ENCODE data around the gene TARBP1.

TARBP1 gene

GRCh38 chr1:234484991-234485739, 6.2 kb upstream of the TARBP1 start:
- H3K4me2 ChIP-seq (ENCODE audit: low read length), result no peak overlapping the region
- DNase-seq, result no peak
- no peak overlapping the region for H4K8ac ChIP-seq (ENCODE audit: low read depth, low read length)
- no peak overlapping the region for H4K5ac ChIP-seq (ENCODE audit: low read length)
- H3K27ac ChIP-seq (ENCODE audit: low read depth, low read length), result no peak overlapping the region
- H3K36me3 ChIP-seq (ENCODE audit: control insufficient read depth, insufficient read depth, low read length), result no peaks in the 10 kb centered on the region
- H3K23ac ChIP-seq (ENCODE audit: low read length), result no peak overlapping the region
- H3K79me1 ChIP-seq (ENCODE audit: low read length), result no peaks in the 10 kb centered on the region
- no peaks in the 10 kb centered on the region for H3K79me2 ChIP-seq (ENCODE audit: control insufficient read depth, insufficient read depth, low read length)
- no peak overlapping the region for H2BK5ac ChIP-seq (ENCODE audit: low read length)
- H3K18ac ChIP-seq (ENCODE audit: low read length), result no peak overlapping the region
- no peak overlapping the region for H3K56ac ChIP-seq (ENCODE audit: low read length)
- H3K4ac ChIP-seq (ENCODE audit: low read depth, low read length), result no peak overlapping the region
- H2AK5ac ChIP-seq (ENCODE audit: low read length), result no peak overlapping the region
- no peaks in the 10 kb centered on the region for H3K27me3 ChIP-seq (ENCODE audit: insufficient read depth, low read length, poor library complexity)
- H2BK15ac ChIP-seq (replicated peaks; ENCODE audit: low read depth), result no peak overlapping the region
- no CpG with 5 or more reads among the region's 17 CpGs for WGBS (ENCODE audit: extremely low coverage, insufficient coverage, low lambda C conversion rate)
- H3K9ac ChIP-seq (ENCODE audit: low read length), result no peak overlapping the region
- no peak overlapping the region for H2BK120ac ChIP-seq (ENCODE audit: low read depth, low read length)
- H3K4me3 ChIP-seq (ENCODE audit: low read length), result no peak overlapping the region
- no peaks in the 10 kb centered on the region for H3K4me1 ChIP-seq (ENCODE audit: control insufficient read depth, low read depth, low read length)

DNA sequence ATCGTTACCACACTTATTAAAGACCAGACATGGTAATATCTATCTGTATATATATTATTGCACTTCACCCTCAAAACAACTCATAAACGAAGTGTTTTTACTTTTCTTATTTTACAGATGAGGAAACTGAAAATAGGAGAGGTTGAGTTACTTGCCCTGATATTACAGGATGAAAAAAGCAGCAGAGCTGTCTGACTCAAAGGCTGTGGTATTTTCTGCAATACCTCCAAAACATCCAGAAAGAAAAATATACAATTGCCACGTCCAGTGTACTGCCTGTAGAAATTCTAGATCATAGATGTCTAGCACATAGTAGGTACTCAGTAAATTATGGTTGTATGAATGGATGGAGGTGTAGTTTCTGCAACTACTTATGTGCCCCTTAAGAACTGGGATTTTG, 5.2 kb upstream of the TARBP1 start:
- no CpG with 5 or more reads among the region's 3 CpGs for WGBS (ENCODE audit: extremely low coverage, insufficient coverage, low lambda C conversion rate)
- Histone ChIP-seq H3K4me2 (ENCODE audit: low read length) (no peak overlapping the region), H3K4ac (ENCODE audit: low read depth, low read length) (no peak overlapping the region)

DNA sequence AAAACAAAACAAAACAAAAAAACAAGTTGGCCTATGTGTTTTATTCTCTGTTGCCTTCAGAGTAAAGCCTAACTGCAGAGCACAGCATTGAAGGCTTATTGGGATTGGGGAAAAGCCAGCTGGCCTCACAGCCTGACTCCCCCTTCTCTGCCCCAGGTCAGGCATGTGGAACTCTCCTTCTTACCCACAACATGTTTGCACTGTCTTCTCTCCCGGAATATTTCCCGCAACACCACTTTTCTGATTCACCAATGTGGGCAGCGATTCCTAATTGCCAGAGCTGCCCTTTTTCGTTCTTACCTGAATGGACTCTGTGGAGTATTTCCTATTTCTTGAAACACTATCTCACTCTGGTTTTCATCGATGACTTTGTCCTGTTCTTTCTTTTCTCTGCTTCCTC, 2.8 kb upstream of the TARBP1 start:
- H3K4ac ChIP-seq (ENCODE audit: low read depth, low read length), result no peak overlapping the region
- no peak overlapping the region for H2BK5ac ChIP-seq (ENCODE audit: low read length)
- H3K79me2 ChIP-seq (ENCODE audit: control insufficient read depth, insufficient read depth, low read length), result no peaks in the 10 kb centered on the region
- no peak overlapping the region for H3K4me2 ChIP-seq (ENCODE audit: low read length)
- WGBS (ENCODE audit: extremely low coverage, insufficient coverage, low lambda C conversion rate), result no CpG with 5 or more reads among the region's 5 CpGs
- no peak overlapping the region for H3K18ac ChIP-seq (ENCODE audit: low read length)
- no peak overlapping the region for H3K9ac ChIP-seq (ENCODE audit: low read length)
- H2BK15ac ChIP-seq (replicated peaks; ENCODE audit: low read depth), result no peak overlapping the region
- no peaks in the 10 kb centered on the region for H3K36me3 ChIP-seq (ENCODE audit: control insufficient read depth, insufficient read depth, low read length)
- peak overlapping the region; percentile 29 for H3K23ac ChIP-seq (ENCODE audit: low read length)
- no peak overlapping the region for H2BK120ac ChIP-seq (ENCODE audit: low read depth, low read length)
- H2AK5ac ChIP-seq (ENCODE audit: low read length), result no peak overlapping the region
- peaks cover 2% of the 10 kb centered on the region for H3K4me1 ChIP-seq (ENCODE audit: control insufficient read depth, low read depth, low read length)
- no peak overlapping the region for H4K8ac ChIP-seq (ENCODE audit: low read depth, low read length)
- no peak overlapping the region for H3K27ac ChIP-seq (ENCODE audit: low read depth, low read length)
- no peak overlapping the region for H3K4me3 ChIP-seq (ENCODE audit: low read length)
- no peak overlapping the region for H4K5ac ChIP-seq (ENCODE audit: low read length)
- H3K56ac ChIP-seq (ENCODE audit: low read length), result no peak overlapping the region
- H3K79me1 ChIP-seq (ENCODE audit: low read length), result no peaks in the 10 kb centered on the region
- no peak for DNase-seq
- no peaks in the 10 kb centered on the region for H3K27me3 ChIP-seq (ENCODE audit: insufficient read depth, low read length, poor library complexity)

More for the DNA sequence above, 5.2 kb upstream of the TARBP1 start:
- no peak overlapping the region for H2AK5ac ChIP-seq (ENCODE audit: low read length)
- H3K36me3 ChIP-seq (ENCODE audit: control insufficient read depth, insufficient read depth, low read length), result no peaks in the 10 kb centered on the region
- H3K18ac ChIP-seq (ENCODE audit: low read length), result no peak overlapping the region
- DNase-seq, result no peak
- H3K56ac ChIP-seq (ENCODE audit: low read length), result no peak overlapping the region
- H2BK15ac ChIP-seq (replicated peaks; ENCODE audit: low read depth), result no peak overlapping the region
- no peaks in the 10 kb centered on the region for H3K79me2 ChIP-seq (ENCODE audit: control insufficient read depth, insufficient read depth, low read length)
- H3K9ac ChIP-seq (ENCODE audit: low read length), result no peak overlapping the region
- H4K5ac ChIP-seq (ENCODE audit: low read length), result no peak overlapping the region
- H2BK5ac ChIP-seq (ENCODE audit: low read length), result no peak overlapping the region
- no peak overlapping the region for H4K8ac ChIP-seq (ENCODE audit: low read depth, low read length)
- H3K79me1 ChIP-seq (ENCODE audit: low read length), result no peaks in the 10 kb centered on the region
- H2BK120ac ChIP-seq (ENCODE audit: low read depth, low read length), result no peak overlapping the region
- no peaks in the 10 kb centered on the region for H3K27me3 ChIP-seq (ENCODE audit: insufficient read depth, low read length, poor library complexity)
- H3K4me3 ChIP-seq (ENCODE audit: low read length), result no peak overlapping the region
- H3K4me1 ChIP-seq (ENCODE audit: control insufficient read depth, low read depth, low read length), result no peaks in the 10 kb centered on the region
- H3K27ac ChIP-seq (ENCODE audit: low read depth, low read length), result no peak overlapping the region
- H3K23ac ChIP-seq (ENCODE audit: low read length), result no peak overlapping the region

DNA sequence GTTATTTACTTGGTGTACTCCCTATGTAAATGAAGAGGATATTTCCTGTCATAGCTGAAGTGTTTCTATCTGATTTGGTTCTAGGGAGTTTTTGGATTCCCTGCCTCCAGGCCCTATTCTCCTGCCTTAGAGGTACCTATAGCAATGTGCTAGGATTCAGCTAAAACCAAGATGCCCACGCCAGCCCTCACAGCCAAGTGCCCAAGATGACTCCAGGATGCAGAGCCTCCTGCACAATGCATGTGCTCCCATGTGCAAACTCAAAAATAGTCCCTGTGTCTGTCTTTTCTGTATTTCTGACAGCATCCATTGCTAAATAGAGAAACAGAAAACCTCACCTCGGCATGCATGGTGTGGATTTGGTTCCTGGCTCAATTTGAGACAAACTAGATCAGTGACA, 887 bp upstream of the TARBP1 start:
- H3K56ac ChIP-seq (ENCODE audit: low read length), result no peak overlapping the region
- no peak overlapping the region for H2AK5ac ChIP-seq (ENCODE audit: low read length)
- WGBS (ENCODE audit: extremely low coverage, insufficient coverage, low lambda C conversion rate), result no CpG with 5 or more reads among the region's 2 CpGs
- H2BK5ac ChIP-seq (ENCODE audit: low read length), result no peak overlapping the region
- H3K4me2 ChIP-seq (ENCODE audit: low read length), result no peak overlapping the region
- no peak for DNase-seq
- H2BK120ac ChIP-seq (ENCODE audit: low read depth, low read length), result no peak overlapping the region
- H3K9ac ChIP-seq (ENCODE audit: low read length), result no peak overlapping the region
- H3K79me2 ChIP-seq (ENCODE audit: control insufficient read depth, insufficient read depth, low read length), result no peaks in the 10 kb centered on the region
- H3K23ac ChIP-seq (ENCODE audit: low read length), result no peak overlapping the region
- no peaks in the 10 kb centered on the region for H3K27me3 ChIP-seq (ENCODE audit: insufficient read depth, low read length, poor library complexity)
- no peak overlapping the region for H4K8ac ChIP-seq (ENCODE audit: low read depth, low read length)
- H4K5ac ChIP-seq (ENCODE audit: low read length), result no peak overlapping the region
- no peaks in the 10 kb centered on the region for H3K79me1 ChIP-seq (ENCODE audit: low read length)
- H3K4me3 ChIP-seq (ENCODE audit: low read length), result no peak overlapping the region
- H3K27ac ChIP-seq (ENCODE audit: low read depth, low read length), result no peak overlapping the region
- no peak overlapping the region for H2BK15ac ChIP-seq (replicated peaks; ENCODE audit: low read depth)
- no peak overlapping the region for H3K4ac ChIP-seq (ENCODE audit: low read depth, low read length)
- H3K36me3 ChIP-seq (ENCODE audit: control insufficient read depth, insufficient read depth, low read length), result no peaks in the 10 kb centered on the region
- no peak overlapping the region for H3K18ac ChIP-seq (ENCODE audit: low read length)
- peaks cover 2% of the 10 kb centered on the region for H3K4me1 ChIP-seq (ENCODE audit: control insufficient read depth, low read depth, low read length)

DNA sequence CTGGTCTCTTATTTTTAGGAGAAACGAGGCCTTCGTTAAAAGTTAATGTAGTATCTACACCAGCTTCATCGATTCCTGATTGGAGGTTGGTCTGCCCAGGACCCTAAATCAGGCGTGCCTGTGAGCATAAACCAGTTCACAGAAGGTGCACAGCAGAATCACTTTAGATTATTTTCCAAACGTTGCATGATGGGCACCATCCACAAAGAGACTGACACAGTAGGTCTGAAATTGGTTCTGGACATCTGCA, 256 bp upstream of the TARBP1 start:
- H3K9ac ChIP-seq (ENCODE audit: low read length), result peak overlapping the region; percentile 39
- no peak overlapping the region for H2BK15ac ChIP-seq (replicated peaks; ENCODE audit: low read depth)
- no CpG with 5 or more reads among the region's 5 CpGs for WGBS (ENCODE audit: extremely low coverage, insufficient coverage, low lambda C conversion rate)
- H3K27me3 ChIP-seq (ENCODE audit: insufficient read depth, low read length, poor library complexity), result no peaks in the 10 kb centered on the region
- no peak for DNase-seq
- no peak overlapping the region for H2AK5ac ChIP-seq (ENCODE audit: low read length)
- H2BK5ac ChIP-seq (ENCODE audit: low read length), result no peak overlapping the region
- no peak overlapping the region for H3K4ac ChIP-seq (ENCODE audit: low read depth, low read length)
- no peaks in the 10 kb centered on the region for H3K79me2 ChIP-seq (ENCODE audit: control insufficient read depth, insufficient read depth, low read length)
- no peak overlapping the region for H2BK120ac ChIP-seq (ENCODE audit: low read depth, low read length)
- no peak overlapping the region for H3K4me3 ChIP-seq (ENCODE audit: low read length)
- H3K4me2 ChIP-seq (ENCODE audit: low read length), result no peak overlapping the region
- peaks cover 2% of the 10 kb centered on the region for H3K4me1 ChIP-seq (ENCODE audit: control insufficient read depth, low read depth, low read length)
- H3K36me3 ChIP-seq (ENCODE audit: control insufficient read depth, insufficient read depth, low read length), result no peaks in the 10 kb centered on the region
- no peak overlapping the region for H3K27ac ChIP-seq (ENCODE audit: low read depth, low read length)
- no peak overlapping the region for H3K23ac ChIP-seq (ENCODE audit: low read length)
- H3K18ac ChIP-seq (ENCODE audit: low read length), result no peak overlapping the region
- H3K56ac ChIP-seq (ENCODE audit: low read length), result peak overlapping the region; percentile 69
- H4K5ac ChIP-seq (ENCODE audit: low read length), result no peak overlapping the region
- H3K79me1 ChIP-seq (ENCODE audit: low read length), result no peaks in the 10 kb centered on the region
- no peak overlapping the region for H4K8ac ChIP-seq (ENCODE audit: low read depth, low read length)

DNA sequence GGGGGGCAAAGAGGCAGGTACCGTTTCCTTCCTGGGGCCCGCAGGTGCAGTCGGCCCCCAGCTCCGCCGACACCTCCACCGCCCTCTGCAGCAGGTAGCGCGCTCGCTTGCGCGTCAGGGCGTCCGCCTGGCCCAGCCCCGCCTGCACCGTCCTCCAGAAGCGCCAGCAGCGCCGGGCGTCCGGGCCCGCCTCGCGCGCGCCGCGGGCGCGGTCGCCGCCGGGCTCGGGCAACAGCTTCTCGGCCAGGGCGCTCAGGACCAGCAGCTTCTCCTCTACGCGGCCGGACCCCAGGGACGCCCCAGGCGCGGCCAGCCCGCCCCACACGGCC, 863 bp downstream of the TARBP1 start:
- Histone ChIP-seq H3K23ac (ENCODE audit: low read length) (peak overlapping the region; percentile 95), H3K56ac (ENCODE audit: low read length) (peak overlapping the region; percentile 88), H3K36me3 (ENCODE audit: control insufficient read depth, insufficient read depth, low read length) (no peaks in the 10 kb centered on the region), H3K27me3 (ENCODE audit: insufficient read depth, low read length, poor library complexity) (no peaks in the 10 kb centered on the region), H3K4me3 (ENCODE audit: low read length) (peak overlapping the region; percentile 61), H3K79me2 (ENCODE audit: control insufficient read depth, insufficient read depth, low read length) (no peaks in the 10 kb centered on the region), H4K8ac (ENCODE audit: low read depth, low read length) (no peak overlapping the region), H2BK120ac (ENCODE audit: low read depth, low read length) (peak overlapping the region; percentile 78), H3K18ac (ENCODE audit: low read length) (peak overlapping the region; percentile 81), H4K5ac (ENCODE audit: low read length) (no peak overlapping the region), H3K4me1 (ENCODE audit: control insufficient read depth, low read depth, low read length) (peaks cover 2% of the 10 kb centered on the region), H2BK5ac (ENCODE audit: low read length) (no peak overlapping the region), H3K9ac (ENCODE audit: low read length) (peak overlapping the region; percentile 70), H3K4me2 (ENCODE audit: low read length) (peak overlapping the region; percentile 91), H3K27ac (ENCODE audit: low read depth, low read length) (peak overlapping the region; percentile 61), H3K79me1 (ENCODE audit: low read length) (peaks cover 1% of the 10 kb centered on the region), H3K4ac (ENCODE audit: low read depth, low read length) (peak overlapping the region; percentile 91), H2AK5ac (ENCODE audit: low read length) (no peak overlapping the region), H2BK15ac (replicated peaks; ENCODE audit: low read depth) (no peak overlapping the region)
- no CpG with 5 or more reads among the region's 43 CpGs for WGBS (ENCODE audit: extremely low coverage, insufficient coverage, low lambda C conversion rate)
- peak; percentile 55 for DNase-seq

Data from mesendoderm (in vitro differentiated cells).